GM12892 (cell line): ENCODE results near the gene TEX261.

ENCODE experiments used
- POLR2A ChIP-seq: IDR thresholded peaks from 2 replicates; pipeline ENCODE4 v1.6.1; 2011; ENCODE audit warnings: low read depth, low read length, control low read depth
- POLR2AphosphoS5 ChIP-seq: IDR thresholded peaks from 2 replicates; pipeline ENCODE4 v1.6.1; 2011; ENCODE audit warnings: low read depth, low read length, control low read depth

DNA sequence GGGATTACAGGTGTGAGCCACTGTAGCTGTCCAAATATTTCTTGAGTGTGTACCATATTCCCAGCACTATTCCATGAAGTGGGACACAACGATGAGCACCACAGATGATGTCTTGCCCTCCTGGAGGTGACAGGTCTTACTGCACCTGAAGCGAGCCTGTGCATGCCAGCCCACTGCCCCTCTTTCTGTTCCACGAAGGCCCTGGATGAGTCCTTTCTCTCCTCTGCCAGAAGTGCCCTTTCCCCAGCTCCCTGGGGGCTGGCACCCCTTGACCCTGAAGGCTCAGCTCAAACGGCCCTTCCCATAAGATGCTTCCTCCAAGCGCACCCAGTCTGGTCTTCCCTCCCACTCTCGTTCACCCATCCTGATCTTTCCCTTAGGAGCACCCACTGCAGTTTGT is 53.5 kb downstream of the TEX261 start:
- TF ChIP-seq POLR2A (no peak), POLR2AphosphoS5 (no peak)
